ENCODE results near the gene UAP1. TPM values are rescaled to one million over a fixed set of nuclear protein-coding genes. Genes with fewer than 3 reads are reported as not detected.

Gene UAP1
- total RNA-seq, 1 experiment from 2014 or later, result 26.9 TPM

GRCh38 chr1:162596514-162597170 lies 35.1 kb downstream of the UAP1 start:
- Histone ChIP-seq H3K27ac (ENCODE audit: insufficient read length, low read depth, low read length) (no peak overlapping the region), H3K9me3 (ENCODE audit: control insufficient read depth, low read depth, low read length) (no peaks in the 10 kb centered on the region), H3K23ac (ENCODE audit: insufficient read length, low read depth, low read length) (no peak overlapping the region), H2BK5ac (ENCODE audit: insufficient read length, low read length) (no peak overlapping the region), H3K27me3 (ENCODE audit: insufficient read depth, low read length) (no peaks in the 10 kb centered on the region), H3K4me2 (ENCODE audit: insufficient read depth, insufficient read length, low read length) (no peak overlapping the region), H2BK12ac (ENCODE audit: insufficient read length, low read depth, low read length) (no peak overlapping the region), H3K14ac (ENCODE audit: insufficient read depth, low read length) (no peak overlapping the region), H4K8ac (replicated peaks; ENCODE audit: insufficient read length, low read depth, low read length) (no peak overlapping the region), H4K5ac (ENCODE audit: insufficient read length, low read depth, low read length) (no peak overlapping the region), H3K4me1 (ENCODE audit: insufficient read depth, low read length) (no peaks in the 10 kb centered on the region), H3K4ac (ENCODE audit: low read depth, low read length) (no peak overlapping the region), H2AK5ac (ENCODE audit: insufficient read length, low read length) (no peak overlapping the region), H2BK15ac (ENCODE audit: low read depth, low read length) (no peak overlapping the region), H3K79me2 (ENCODE audit: insufficient read depth, low read length) (no peaks in the 10 kb centered on the region), H2BK120ac (ENCODE audit: low read depth, low read length, poor library complexity, severe bottlenecking) (no peak overlapping the region), H4K91ac (ENCODE audit: insufficient read length, low read depth, low read length) (no peak overlapping the region), H3K18ac (ENCODE audit: insufficient read length, low read depth, low read length) (no peak overlapping the region), H3T11ph (ENCODE audit: low read length) (no peak overlapping the region), H3K56ac (ENCODE audit: insufficient read length, low read depth, low read length) (no peak overlapping the region), H3K79me1 (ENCODE audit: insufficient read depth, low read depth, low read length, poor library complexity, severe bottlenecking) (no peaks in the 10 kb centered on the region), H2AFZ (ENCODE audit: low read length) (no peak overlapping the region), H2BK20ac (ENCODE audit: low read depth, low read length, poor library complexity, severe bottlenecking) (no peak overlapping the region), H3K9ac (ENCODE audit: extremely low read depth, insufficient read length, low read length) (no peak overlapping the region), H3K23me2 (ENCODE audit: insufficient read length, low read depth, low read length, poor library complexity, severe bottlenecking) (no peaks in the 10 kb centered on the region), H4K20me1 (ENCODE audit: control insufficient read depth, insufficient read depth, insufficient read length) (no peaks in the 10 kb centered on the region)
- peaks cover 2 to 8% (median 7%) of the 10 kb centered on the region in 3 experiments; a peak in 4 of 7 replicates for H3K36me3 Mint-ChIP-seq (ENCODE audit: insufficient read depth in 1 of 3, low read depth in 3 of 3)
- no peak overlapping the region for H3K4me3 Mint-ChIP-seq
- H3K27me3 Mint-ChIP-seq (ENCODE audit: low read depth), result no peaks in the 10 kb centered on the region
- H3K27ac Mint-ChIP-seq, result no peak overlapping the region
- no peaks in the 10 kb centered on the region for H3K9me3 Mint-ChIP-seq
- H3K4me1 Mint-ChIP-seq, result no peaks in the 10 kb centered on the region
- DNase-seq, result no peak
- WGBS (ENCODE audit: extremely low coverage, insufficient read length, low lambda C conversion rate), result no CpG with 5 or more reads among the region's 2 CpGs
- TF ChIP-seq CTCF (conservative IDR thresholded peaks at IDR 0.05), result no peak

Data from H9 (cell line).